Gastrocnemius medialis (tissue), 4 donors: Measurements from ENCODE around the gene ANO6.

Experiments used
- POLR2A ChIP-seq, 2 donors: fragments of 450-650 bp; IDR thresholded peaks; one replicate each; pipeline ENCODE4 v1.6.1; 2017; ENCODE audit warnings: antibody characterized with exemption in 2 of 2, mild to moderate bottlenecking in 2 of 2, moderate library complexity in 2 of 2
- TF ChIP-seq, protein P1 (sequence below), 5 experiments: fragments of 450-650 bp in 3 of 5; fragments of 200-600 bp in 2 of 5; sonication (generic) in 2 of 5; IDR thresholded peaks in 4 of 5; conservative IDR thresholded peaks in 1 of 5; 1 replicate in 4 of 5; 2 replicates in 1 of 5; pipeline ENCODE4 v1.5.1; 2016 to 2019; ENCODE audit warnings: antibody characterized with exemption in 5 of 5, mild to moderate bottlenecking in 3 of 5, moderate library complexity in 3 of 5

GRCh38 chr12:45183246-45183645 is 32.6 kb upstream of the ANO6 start:
- TF ChIP-seq, protein P1, sequence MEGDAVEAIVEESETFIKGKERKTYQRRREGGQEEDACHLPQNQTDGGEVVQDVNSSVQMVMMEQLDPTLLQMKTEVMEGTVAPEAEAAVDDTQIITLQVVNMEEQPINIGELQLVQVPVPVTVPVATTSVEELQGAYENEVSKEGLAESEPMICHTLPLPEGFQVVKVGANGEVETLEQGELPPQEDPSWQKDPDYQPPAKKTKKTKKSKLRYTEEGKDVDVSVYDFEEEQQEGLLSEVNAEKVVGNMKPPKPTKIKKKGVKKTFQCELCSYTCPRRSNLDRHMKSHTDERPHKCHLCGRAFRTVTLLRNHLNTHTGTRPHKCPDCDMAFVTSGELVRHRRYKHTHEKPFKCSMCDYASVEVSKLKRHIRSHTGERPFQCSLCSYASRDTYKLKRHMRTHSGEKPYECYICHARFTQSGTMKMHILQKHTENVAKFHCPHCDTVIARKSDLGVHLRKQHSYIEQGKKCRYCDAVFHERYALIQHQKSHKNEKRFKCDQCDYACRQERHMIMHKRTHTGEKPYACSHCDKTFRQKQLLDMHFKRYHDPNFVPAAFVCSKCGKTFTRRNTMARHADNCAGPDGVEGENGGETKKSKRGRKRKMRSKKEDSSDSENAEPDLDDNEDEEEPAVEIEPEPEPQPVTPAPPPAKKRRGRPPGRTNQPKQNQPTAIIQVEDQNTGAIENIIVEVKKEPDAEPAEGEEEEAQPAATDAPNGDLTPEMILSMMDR (IDR thresholded peaks at IDR 0.05 in 4 of 5, conservative IDR thresholded peaks at IDR 0.05 in 1 of 5): peak in 2 of 5 experiments; percentile 25 to 29
- TF ChIP-seq POLR2A (IDR thresholded peaks at IDR 0.05): no peak
